Measurements from ENCODE around the gene SYNDIG1. TPM values are rescaled to one million over a fixed set of nuclear protein-coding genes. Genes with fewer than 3 reads are reported as not detected.

Gene SYNDIG1
- total RNA-seq, 2 experiments from 2014 or later, result not detected

- no peak for TF ChIP-seq CTCF (IDR thresholded peaks at IDR 0.05)
- intact Hi-C loops (cut with DNase I, micrococcal nuclease), result no loop called here
- H3K36me3 Mint-ChIP-seq (ENCODE audit: low read depth), result no peaks in the 10 kb centered on the region
- no peaks in the 10 kb centered on the region for H3K27me3 ChIP-seq (ENCODE audit: control insufficient read depth in 1 of 2, insufficient read depth in 2 of 2, low read length in 2 of 2)
- H3K36me3 ChIP-seq (ENCODE audit: insufficient read depth, low read length), result no peaks in the 10 kb centered on the region
- no peak overlapping the region for H3K4me3 Mint-ChIP-seq
- ATAC-seq (ENCODE audit: poor library complexity), result no peak
- CTCF ChIA-PET, result no interaction called here
- POLR2A ChIA-PET, result no interaction called here
- no peaks in the 10 kb centered on the region for H3K4me1 Mint-ChIP-seq (ENCODE audit: low read depth)
- peaks cover 0 to 18% of the 10 kb centered on the region in 2 experiments for H3K9me3 ChIP-seq (ENCODE audit: control insufficient read depth in 1 of 2, insufficient read depth in 1 of 2, low read length in 2 of 2)
- H3K9me3 Mint-ChIP-seq, result no peaks in the 10 kb centered on the region
- no peaks in the 10 kb centered on the region for H3K27me3 Mint-ChIP-seq
- no peak overlapping the region for H3K4me3 ChIP-seq (ENCODE audit: low read length)
- no peaks in the 10 kb centered on the region for H3K4me1 ChIP-seq (ENCODE audit: insufficient read depth, low read length)
- no peak for DNase-seq
- no peak overlapping the region for H3K27ac Mint-ChIP-seq
- no peak overlapping the region for H3K27ac ChIP-seq (ENCODE audit: low read depth in 1 of 2, low read length in 2 of 2)
Observed at GRCh38 chr20:24586523-24586840, 117.1 kb downstream of the SYNDIG1 start.

- no peaks in the 10 kb centered on the region for H3K4me1 Mint-ChIP-seq (ENCODE audit: low read depth)
- no peak for ATAC-seq (ENCODE audit: poor library complexity)
- no peaks in the 10 kb centered on the region for H3K36me3 Mint-ChIP-seq (ENCODE audit: low read depth)
- intact Hi-C loops (cut with DNase I, micrococcal nuclease), result no loop called here
- H3K9me3 ChIP-seq (ENCODE audit: control insufficient read depth in 1 of 2, insufficient read depth in 1 of 2, low read length in 2 of 2), result peaks cover 0 to 10% of the 10 kb centered on the region in 2 experiments
- CTCF ChIA-PET, result no interaction called here
- H3K4me3 Mint-ChIP-seq, result no peak overlapping the region
- H3K9me3 Mint-ChIP-seq, result no peaks in the 10 kb centered on the region
- no peak overlapping the region for H3K27ac Mint-ChIP-seq
- POLR2A ChIA-PET, result no interaction called here
- H3K27me3 Mint-ChIP-seq, result no peaks in the 10 kb centered on the region
- TF ChIP-seq CTCF (IDR thresholded peaks at IDR 0.05), result no peak
- no peak overlapping the region for H3K4me3 ChIP-seq (ENCODE audit: low read length)
- H3K4me1 ChIP-seq (ENCODE audit: insufficient read depth, low read length), result no peaks in the 10 kb centered on the region
- DNase-seq, result no peak
- H3K27ac ChIP-seq (ENCODE audit: low read depth in 1 of 2, low read length in 2 of 2), result no peak overlapping the region
- H3K36me3 ChIP-seq (ENCODE audit: insufficient read depth, low read length), result no peaks in the 10 kb centered on the region
- H3K27me3 ChIP-seq (ENCODE audit: control insufficient read depth in 1 of 2, insufficient read depth in 2 of 2, low read length in 2 of 2), result no peaks in the 10 kb centered on the region
Observed at GRCh38 chr20:24587384-24588046, 118.1 kb downstream of the SYNDIG1 start.

GRCh38 chr20:24588047-24588635 is 118.7 kb downstream of the SYNDIG1 start:
- no peak for ATAC-seq (ENCODE audit: poor library complexity)
- DNase-seq, result no peak
- Histone ChIP-seq H3K9me3 (ENCODE audit: control insufficient read depth in 1 of 2, insufficient read depth in 1 of 2, low read length in 2 of 2) (peaks cover 0 to 4% of the 10 kb centered on the region in 2 experiments), H3K27me3 (ENCODE audit: control insufficient read depth in 1 of 2, insufficient read depth in 2 of 2, low read length in 2 of 2) (no peaks in the 10 kb centered on the region), H3K36me3 (ENCODE audit: insufficient read depth, low read length) (no peaks in the 10 kb centered on the region), H3K4me3 (ENCODE audit: low read length) (no peak overlapping the region), H3K4me1 (ENCODE audit: insufficient read depth, low read length) (no peaks in the 10 kb centered on the region), H3K27ac (ENCODE audit: low read depth in 1 of 2, low read length in 2 of 2) (no peak overlapping the region)
- TF ChIP-seq CTCF (IDR thresholded peaks at IDR 0.05), result no peak
- intact Hi-C loops (cut with DNase I, micrococcal nuclease), result no loop called here
- Mint-ChIP-seq H3K27me3 (no peaks in the 10 kb centered on the region), H3K4me3 (no peak overlapping the region), H3K4me1 (ENCODE audit: low read depth) (no peaks in the 10 kb centered on the region), H3K36me3 (ENCODE audit: low read depth) (no peaks in the 10 kb centered on the region), H3K9me3 (no peaks in the 10 kb centered on the region), H3K27ac (no peak overlapping the region)
- CTCF ChIA-PET, result no interaction called here
- POLR2A ChIA-PET, result no interaction called here
